GM12878 (cell line): ENCODE data around the gene TOR2A. TPM values are rescaled to one million over a fixed set of nuclear protein-coding genes. Genes with fewer than 3 reads are reported as not detected.
A peak's percentile ranks its signal among the peaks of the same experiment; 100 is the strongest.

ENCODE experiments used
- ATAC-seq: fragments of 200-7000 bp; cut with Tn5 transposase; 3 replicates; pipeline ENCODE4 v1.9.1; 2020; ENCODE audit warnings: mild to moderate bottlenecking, moderate library complexity
- BruUV-seq: library from RNA; stranded (reverse); fragments of 400-500 nt; replicated peaks from 2 replicates; lab custom pipeline; 2021; lab: Mats Ljungman, UMichigan
- CTCF ChIA-PET: fragments of 300-600 bp; sonication (Branson Sonifier 250); formaldehyde crosslinking; extraction: SDS; loops from one replicate; lab custom pipeline; 2021; ENCODE audit warnings: inconsistent platforms; lab: Yijun Ruan, JAX
- POLR2A ChIA-PET: fragments of 350-600 bp; formaldehyde crosslinking; extraction: SDS; loops from one replicate; lab custom pipeline; 2021; ENCODE audit warnings: inconsistent platforms; lab: Charles Lee
- RAD21 ChIA-PET: fragments of 300-600 bp; sonication (Branson Sonifier 250); formaldehyde crosslinking; loops from one replicate; lab custom pipeline; 2023; ENCODE audit warnings: antibody characterized with exemption; ENCODE audit not compliant: unreplicated experiment; lab: Charles Lee
- SMC1A ChIA-PET: fragments of 300-600 bp; sonication (Branson Sonifier 250); formaldehyde crosslinking; loops from one replicate; lab custom pipeline; 2023; ENCODE audit not compliant: unreplicated experiment, uncharacterized antibody; lab: Charles Lee
- DNase-seq: peaks from one replicate; pipeline ENCODE4 v3.0.0-alpha.2; 2011; ENCODE audit warnings: low read depth, low spot score
- FAIRE-seq: peaks from 3 replicates; lab custom pipeline; 2011; peaks lifted over from hg19 to GRCh38; lab: Jason Lieb, UNC
- H2AFZ ChIP-seq: 2 replicates; pipeline ENCODE4 v1.6.0; 2011; ENCODE audit warnings: low read depth, low read length, control low read depth; ENCODE audit not compliant: control insufficient read depth
- H3K27ac ChIP-seq: 2 replicates; pipeline ENCODE4 v1.5.1; 2011; ENCODE audit warnings: control low read depth; ENCODE audit not compliant: control insufficient read depth, insufficient read depth
- H3K27me3 ChIP-seq, 2 experiments: replicated peaks in 1 of 2; 2 replicates each; pipeline versions ENCODE4 v1.6.0 to v1.6.1; 2011; ENCODE audit warnings: low read length in 1 of 2; ENCODE audit not compliant: control insufficient read depth in 2 of 2, insufficient read depth in 2 of 2
- H3K36me3 ChIP-seq, 2 experiments: 2 replicates each; pipeline ENCODE4 v1.5.1; 2011; ENCODE audit warnings: low read length in 1 of 2; ENCODE audit not compliant: control insufficient read depth in 2 of 2, insufficient read depth in 2 of 2
- H3K4me1 ChIP-seq: 2 replicates; pipeline ENCODE4 v1.6.1; 2011; ENCODE audit warnings: mild to moderate bottlenecking, low read length, moderate library complexity, mixed read lengths; ENCODE audit not compliant: control insufficient read depth, insufficient read depth
- H3K4me2 ChIP-seq: 2 replicates; pipeline ENCODE4 v1.6.0; 2011; ENCODE audit warnings: control low read depth; ENCODE audit not compliant: control insufficient read depth, insufficient read depth
- H3K4me3 ChIP-seq: fragments of 200-600 bp; sonication (generic); 2 replicates; pipeline ENCODE4 v1.5.1; 2016
- H3K79me2 ChIP-seq: 2 replicates; pipeline ENCODE4 v1.6.0; 2011; ENCODE audit warnings: low read length; ENCODE audit not compliant: control insufficient read depth, insufficient read depth
- H3K9ac ChIP-seq: 2 replicates; pipeline ENCODE4 v1.8.0; 2011; ENCODE audit warnings: low read length, control low read depth, mixed read lengths; ENCODE audit not compliant: control insufficient read depth, insufficient read depth
- H3K9me3 ChIP-seq: replicated peaks from 3 replicates; pipeline ENCODE4 v1.5.1; 2011; ENCODE audit warnings: mild to moderate bottlenecking, low read length; ENCODE audit not compliant: control insufficient read depth, insufficient read depth
- H4K20me1 ChIP-seq: 2 replicates; pipeline ENCODE4 v1.6.0; 2011; ENCODE audit not compliant: control insufficient read depth, insufficient read depth
- CBX5 ChIP-seq: sonication (generic); IDR thresholded peaks from 2 replicates; pipeline ENCODE4 v1.6.1; 2016; ENCODE audit warnings: low read depth, moderate library complexity, mild to moderate bottlenecking, inconsistent platforms
- EED ChIP-seq: sonication (generic); IDR thresholded peaks from 2 replicates; pipeline ENCODE4 v1.6.1; 2016; ENCODE audit warnings: antibody characterized with exemption, low read depth
- FOXK2 ChIP-seq: fragments of 450-650 bp; IDR thresholded peaks from 2 replicates; pipeline ENCODE4 v1.6.1; 2017; ENCODE audit warnings: mild to moderate bottlenecking, moderate library complexity
- HDAC2 ChIP-seq: fragments of 200-600 bp; sonication (generic); IDR thresholded peaks from 2 replicates; pipeline ENCODE4 v1.6.1; 2017
- KAT2A ChIP-seq: conservative IDR thresholded peaks from 2 replicates; pipeline ENCODE4 v1.6.1; 2011; ENCODE audit warnings: low read depth, low read length; ENCODE audit not compliant: control insufficient read depth
- POLR2A ChIP-seq: IDR thresholded peaks from 2 replicates; pipeline ENCODE4 v1.6.1; 2011; ENCODE audit warnings: low read depth, mild to moderate bottlenecking, low read length
- STAT1 ChIP-seq: fragments of 450-650 bp; conservative IDR thresholded peaks from 2 replicates; pipeline ENCODE4 v1.6.1; 2014; ENCODE audit warnings: antibody characterized with exemption, mild to moderate bottlenecking
- TCF3 ChIP-seq: IDR thresholded peaks from 2 replicates; pipeline ENCODE4 v1.6.1; 2012; ENCODE audit warnings: low read depth, mild to moderate bottlenecking, low read length, borderline replicate concordance; ENCODE audit not compliant: insufficient read depth
- WGBS: methylation state at CpG from one replicate; pipeline ENCODE4 v1.1.6; 2016; ENCODE audit warnings: low lambda C conversion rate; ENCODE audit not compliant: insufficient replicate concordance, insufficient coverage; ENCODE audit errors: missing lambda C conversion rate; 5-methylcytosine and 5-hydroxymethylcytosine counted together
- in situ Hi-C: fragments of 300-500 bp; cut with MboI; formaldehyde crosslinking; loops from 9 replicates; pipeline ENCODE4 v1.14.3; 2018; ENCODE audit warnings: mixed read lengths
- intact Hi-C: fragments of 100-400 bp; cut with micrococcal nuclease; formaldehyde crosslinking; loops from one replicate; pipeline ENCODE4 v1.14.2; 2022; ENCODE audit not compliant: unreplicated experiment
- polyA plus RNA-seq, 11 experiments: library from polyadenylated mRNA; depleted of rRNA in 4 of 11; unstranded in 6 of 11; stranded (reverse) in 5 of 11; fragments of >200 nt; fragmentation: Nextera tagmentation in 4 of 11; fragmentation: Illumina TruSeq in 1 of 11; extraction: Ambion mirVana in 4 of 11; extraction: Trizol in 1 of 11; gene quantifications; 1 replicate in 1 of 11; 2 replicates in 10 of 11; pipeline versions ENCODE4 v1.2.1 to v1.2.3, GENCODE V29; 2011 to 2016; ENCODE audit warnings: inconsistent platforms in 2 of 11, missing spikeins in 2 of 11, low read depth in 1 of 11
- total RNA-seq, 4 experiments: library from RNA; depleted of rRNA in 3 of 4; stranded (reverse); fragments of >200 nt in 3 of 4; fragmentation: Illumina TruSeq in 1 of 4; extraction: Trizol in 1 of 4; gene quantifications; 2 replicates each; pipeline versions ENCODE4 v1.2.1 to v1.2.3, GENCODE V29; 2013 to 2021
- TF ChIP-seq, protein P1 (sequence below): fragments of 450-650 bp; IDR thresholded peaks from 2 replicates; pipeline ENCODE4 v1.6.1; 2014; ENCODE audit warnings: mild to moderate bottlenecking

Gene TOR2A
- total and polyA plus RNA-seq, 10 of the 15 experiments (the other 5 are each of a cell fraction or from before 2014, with no cell fraction given), result 0.52 to 23.7 (median 8.5) TPM

DNA sequence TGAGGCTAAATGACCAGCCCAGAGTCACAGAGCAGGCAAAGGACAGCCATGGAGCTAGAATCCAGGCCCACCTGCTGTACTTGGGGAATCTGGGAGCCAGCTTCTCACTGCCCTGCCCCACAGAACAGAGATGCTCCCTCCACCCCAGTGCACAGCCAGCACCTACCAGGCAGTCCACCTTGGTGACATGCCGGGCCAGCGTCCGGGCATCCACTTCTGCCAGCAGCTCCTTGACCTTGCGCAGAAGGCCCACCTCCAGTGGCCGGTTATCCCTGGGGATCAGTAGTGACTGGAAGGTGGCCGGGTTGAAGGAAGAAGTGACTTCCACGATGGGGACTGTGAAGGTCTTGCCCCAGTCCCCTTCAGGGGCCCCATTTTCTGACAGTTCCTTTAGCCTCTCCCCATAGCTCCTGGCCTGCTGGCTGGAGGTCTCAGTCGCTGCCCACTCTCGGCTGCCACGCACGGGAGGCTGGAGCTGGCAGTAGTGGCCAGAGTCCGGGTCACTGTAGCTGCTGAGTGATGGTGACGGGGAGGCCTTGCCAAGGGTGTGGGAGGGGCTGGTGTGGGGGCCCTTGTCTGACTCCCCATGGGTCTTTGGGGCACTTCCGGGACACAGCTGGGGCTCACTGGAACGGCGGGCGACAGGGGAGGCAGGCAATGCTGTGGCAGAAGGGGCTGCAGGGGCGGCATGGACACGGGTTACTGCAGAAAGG lies 9.5 kb upstream of the TOR2A start:
- intact Hi-C loops (no loop called here), in situ Hi-C loops (no loop called here)
- Histone ChIP-seq H3K9me3 (no peaks in the 10 kb centered on the region), H4K20me1 (no peaks in the 10 kb centered on the region), H3K9ac (no peak overlapping the region), H3K27me3 (no peaks in the 10 kb centered on the region), H3K36me3 (peaks cover 24 to 28% of the 10 kb centered on the region in 2 experiments), H3K4me2 (no peak overlapping the region), H3K79me2 (no peaks in the 10 kb centered on the region), H3K4me3 (no peak overlapping the region), H3K27ac (no peak overlapping the region), H3K4me1 (no peaks in the 10 kb centered on the region), H2AFZ (no peak overlapping the region)
- 94% methylated on average over 19 of the region's 19 CpGs for WGBS
- ChIA-PET CTCF (interaction anchor here (1.0 to 1.6 kb wide), 3 partner anchors 10 to 125 kb away, joined by 3 to 5 read pairs (median 3); partner anchors contain the start of genes SH2D3C and TOR2A), POLR2A (interaction anchor here (0.6 kb wide), 3 partner anchors 27 to 149 kb away, joined by 3 to 6 read pairs (median 4); no protein-coding TSS in a partner anchor), RAD21 (interaction anchor here (0.6 to 1.0 kb wide), 2 partner anchors 125 to 258 kb away, joined by 3 read pairs; no protein-coding TSS in a partner anchor), SMC1A (interaction anchor here (0.8 kb wide), 1 partner anchor 177 kb away, joined by 3 read pairs; no protein-coding TSS in a partner anchor)
- TF ChIP-seq KAT2A (no peak), HDAC2 (no peak), FOXK2 (no peak), POLR2A (peak; percentile 38; the same call in 1 of the 2 replicates)
- BruUV-seq, result no TSS peak
- no peak for DNase-seq
- no peak for FAIRE-seq
- no peak for ATAC-seq

DNA sequence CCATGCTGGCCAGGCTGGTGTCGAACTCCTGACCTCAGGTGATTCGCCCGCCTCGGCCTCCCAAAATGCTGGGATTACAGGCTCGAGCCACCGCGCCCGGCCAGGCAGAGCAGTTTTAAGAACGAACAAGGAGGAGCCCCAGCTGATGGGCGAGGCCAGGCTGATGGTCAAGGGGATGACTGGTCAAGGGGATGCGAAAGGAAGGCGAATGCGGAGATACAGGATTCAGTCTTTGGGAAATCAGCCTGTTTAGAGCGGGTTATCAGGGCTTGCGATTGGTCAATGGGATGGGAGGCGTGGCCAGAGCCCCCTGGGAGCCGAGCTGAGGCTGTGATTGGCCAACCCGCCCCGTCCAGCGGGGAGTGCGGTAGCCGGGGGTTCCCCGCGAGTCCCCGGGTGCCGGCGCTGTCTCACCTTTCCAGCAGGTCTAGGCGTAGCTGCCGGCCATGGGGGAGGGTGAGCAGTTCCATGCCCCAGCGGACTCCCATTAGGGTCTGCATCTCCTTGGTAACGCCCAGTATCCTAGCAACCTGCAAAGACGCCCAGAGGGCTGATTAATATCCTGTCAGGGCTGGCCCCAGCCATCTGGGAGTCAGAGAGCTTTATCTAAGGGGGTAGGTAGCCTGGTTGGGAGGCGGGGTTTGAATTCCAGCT lies 7.5 kb upstream of the TOR2A start:
- no peak for FAIRE-seq
- POLR2A ChIA-PET, result interaction anchor here (0.7 kb wide), 1 partner anchor 9 kb away, joined by 3 read pairs; no protein-coding TSS in a partner anchor
- H3K36me3 ChIP-seq, result peaks cover 13 to 19% of the 10 kb centered on the region in 2 experiments

More for the DNA sequence above, 7.5 kb upstream of the TOR2A start:
- Histone ChIP-seq H4K20me1 (no peaks in the 10 kb centered on the region), H3K4me3 (no peak overlapping the region), H3K9me3 (no peaks in the 10 kb centered on the region), H3K27ac (no peak overlapping the region), H3K27me3 (no peaks in the 10 kb centered on the region), H3K4me1 (no peaks in the 10 kb centered on the region), H3K9ac (no peak overlapping the region), H3K79me2 (no peaks in the 10 kb centered on the region), H2AFZ (no peak overlapping the region), H3K4me2 (no peak overlapping the region)
- no TSS peak for BruUV-seq
- ChIA-PET RAD21 (no interaction called here), CTCF (interaction anchor here (0.8 to 1.6 kb wide), 2 partner anchors 40 to 127 kb away, joined by 3 read pairs; no protein-coding TSS in a partner anchor), SMC1A (no interaction called here)
- DNase-seq, result no peak
- intact Hi-C loops, result no loop called here
- in situ Hi-C loops, result no loop called here
- TF ChIP-seq TCF3 (no peak), EED (no peak), STAT1 (no peak), CBX5 (no peak)
- TF ChIP-seq, protein P1, sequence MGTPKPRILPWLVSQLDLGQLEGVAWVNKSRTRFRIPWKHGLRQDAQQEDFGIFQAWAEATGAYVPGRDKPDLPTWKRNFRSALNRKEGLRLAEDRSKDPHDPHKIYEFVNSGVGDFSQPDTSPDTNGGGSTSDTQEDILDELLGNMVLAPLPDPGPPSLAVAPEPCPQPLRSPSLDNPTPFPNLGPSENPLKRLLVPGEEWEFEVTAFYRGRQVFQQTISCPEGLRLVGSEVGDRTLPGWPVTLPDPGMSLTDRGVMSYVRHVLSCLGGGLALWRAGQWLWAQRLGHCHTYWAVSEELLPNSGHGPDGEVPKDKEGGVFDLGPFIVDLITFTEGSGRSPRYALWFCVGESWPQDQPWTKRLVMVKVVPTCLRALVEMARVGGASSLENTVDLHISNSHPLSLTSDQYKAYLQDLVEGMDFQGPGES, result no peak
- 94% methylated on average over 33 of the region's 33 CpGs for WGBS
- no peak for ATAC-seq
